ENCODE measurements around the gene SFMBT1.

- TF ChIP-seq CTCF (IDR thresholded peaks at IDR 0.05; ENCODE audit: low read depth, low read length, poor library complexity, severe bottlenecking) = no peak
- TF ChIP-seq EZH2phosphoT487 (IDR thresholded peaks at IDR 0.05; ENCODE audit: borderline replicate concordance, low read length) = no peak
These were observed 10.6 kb upstream of the SFMBT1 start for GRCh38 chr3:53056442-53056841.
